ENCODE measurements around the gene HMCN2.

The HMCN2 gene

DNA sequence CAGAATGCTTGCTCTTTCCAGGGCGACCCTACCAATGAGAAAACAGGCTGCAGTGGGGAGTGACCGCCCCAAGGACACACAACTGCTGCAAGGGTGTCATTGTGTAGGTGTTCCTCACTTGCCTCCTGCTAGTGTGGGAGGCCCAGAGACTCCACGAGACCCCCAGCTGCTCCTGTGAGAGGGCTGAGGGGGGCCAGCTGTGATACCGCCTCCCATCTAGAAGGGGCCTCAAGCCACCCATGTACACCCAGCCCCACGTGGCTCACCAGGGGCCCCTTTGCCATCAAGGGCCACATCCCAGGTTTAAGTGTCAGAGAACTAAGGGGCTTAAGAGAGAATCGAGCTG lies 177.9 kb downstream of the HMCN2 start:
- no peak for FAIRE-seq
- no peak for DNase-seq (ENCODE audit: insufficient read length, low spot score)

DNA sequence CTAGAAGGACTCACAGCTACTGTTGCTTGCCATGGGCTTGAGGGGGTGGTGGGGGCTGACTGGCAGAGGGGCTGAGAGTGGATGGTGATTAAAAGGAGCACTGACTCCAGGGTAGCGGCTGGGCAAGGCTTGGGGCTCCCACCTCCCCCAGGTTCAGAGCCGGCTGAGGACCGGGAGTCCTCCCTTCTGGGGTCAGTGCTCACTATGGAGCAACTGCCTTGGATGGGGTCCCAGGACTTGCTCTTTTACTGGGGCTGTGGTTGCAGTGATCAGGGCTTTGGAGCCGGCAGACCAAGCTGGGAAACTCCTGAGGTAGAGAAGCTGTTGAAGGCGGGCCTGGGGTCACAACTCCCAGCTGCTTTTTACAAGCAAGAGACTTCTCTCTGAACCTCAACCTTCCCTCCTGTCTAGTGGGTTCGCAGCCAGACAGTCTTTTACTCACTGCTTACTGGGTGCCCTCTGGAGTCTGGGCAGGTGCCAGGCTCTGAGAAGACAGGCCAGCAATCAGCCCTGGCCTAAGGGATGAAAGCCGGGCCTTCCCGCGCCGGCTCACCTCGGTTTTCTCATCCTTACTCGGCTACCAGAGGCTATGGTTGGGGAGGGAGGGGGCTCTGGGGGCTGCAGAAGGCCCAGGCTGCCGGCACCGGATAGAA lies 178.4 kb downstream of the HMCN2 start:
- FAIRE-seq (no peak), DNase-seq (ENCODE audit: insufficient read length, low spot score) (no peak)

- FAIRE-seq (no peak), DNase-seq (ENCODE audit: insufficient read length, low spot score) (no peak)
Observed at GRCh38 chr9:130444565-130445221, 179.1 kb downstream of the HMCN2 start, which contains the start of gene ASS1. Gene ASS1 (plus strand): TSS chr9:130444961. CDS start chr9:130452229, 7,268 bp downstream.

- DNase-seq (ENCODE audit: insufficient read length, low spot score) = no peak
Observed at GRCh38 chr9:130445268-130445983, 179.9 kb downstream of the HMCN2 start.

GRCh38 chr9:130446101-130446861 lies 180.7 kb downstream of the HMCN2 start:
- FAIRE-seq (no peak), DNase-seq (ENCODE audit: insufficient read length, low spot score) (no peak)

More at GRCh38 chr9:130445268-130445983, 179.9 kb downstream of the HMCN2 start:
- FAIRE-seq = no peak

GRCh38 chr9:130447193-130447816 lies 181.7 kb downstream of the HMCN2 start:
- FAIRE-seq (no peak), DNase-seq (ENCODE audit: insufficient read length, low spot score) (no peak)

DNA sequence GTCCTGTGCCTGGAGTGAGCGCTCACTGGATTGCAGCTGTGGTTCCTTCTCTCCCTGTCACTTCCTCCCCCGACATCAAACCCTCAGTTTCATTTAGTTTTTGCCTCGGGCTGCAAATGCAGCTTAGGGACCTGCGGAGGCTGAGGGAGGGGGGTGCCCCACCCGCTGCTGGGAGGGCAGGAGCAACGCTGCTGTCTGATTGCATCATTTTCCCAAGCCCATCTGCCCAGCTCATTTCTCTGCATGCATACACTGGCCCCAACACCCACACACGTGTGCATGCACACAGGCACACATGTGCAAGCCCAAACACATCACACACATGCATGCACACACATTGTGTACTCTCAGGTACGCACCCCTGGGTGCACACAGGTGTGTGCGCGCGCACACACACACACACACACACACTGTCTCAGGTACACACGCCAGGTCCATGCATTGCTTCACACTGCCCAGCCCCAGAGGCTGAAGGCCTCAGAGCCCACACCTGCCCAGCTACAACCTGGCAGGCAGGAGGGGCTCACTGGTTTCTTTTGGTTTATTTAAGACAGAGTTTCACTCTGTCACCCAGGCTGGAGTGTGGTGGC lies 182.6 kb downstream of the HMCN2 start:
- no peak for FAIRE-seq
- DNase-seq (ENCODE audit: insufficient read length, low spot score) = no peak

GRCh38 chr9:130448771-130449603 lies 183.4 kb downstream of the HMCN2 start:
- FAIRE-seq (no peak), DNase-seq (ENCODE audit: insufficient read length, low spot score) (no peak)

- FAIRE-seq (no peak), DNase-seq (ENCODE audit: insufficient read length, low spot score) (no peak)
Observed at GRCh38 chr9:130450344-130451003, 184.9 kb downstream of the HMCN2 start.

GRCh38 chr9:130451004-130451390 lies 185.4 kb downstream of the HMCN2 start:
- no peak for DNase-seq (ENCODE audit: insufficient read length, low spot score)
- no peak for FAIRE-seq

- DNase-seq (ENCODE audit: insufficient read length, low spot score) (no peak), FAIRE-seq (no peak)
Observed at GRCh38 chr9:130451509-130452388, 186.2 kb downstream of the HMCN2 start.

- FAIRE-seq (no peak), DNase-seq (ENCODE audit: insufficient read length, low spot score) (no peak)
Observed at GRCh38 chr9:130452835-130453234, 187.3 kb downstream of the HMCN2 start.

GRCh38 chr9:130453487-130453886 lies 187.9 kb downstream of the HMCN2 start:
- no peak for DNase-seq (ENCODE audit: insufficient read length, low spot score)
- no peak for FAIRE-seq

- DNase-seq (ENCODE audit: insufficient read length, low spot score) (no peak), FAIRE-seq (no peak)
Observed at GRCh38 chr9:130454096-130454811, 188.7 kb downstream of the HMCN2 start.

DNA sequence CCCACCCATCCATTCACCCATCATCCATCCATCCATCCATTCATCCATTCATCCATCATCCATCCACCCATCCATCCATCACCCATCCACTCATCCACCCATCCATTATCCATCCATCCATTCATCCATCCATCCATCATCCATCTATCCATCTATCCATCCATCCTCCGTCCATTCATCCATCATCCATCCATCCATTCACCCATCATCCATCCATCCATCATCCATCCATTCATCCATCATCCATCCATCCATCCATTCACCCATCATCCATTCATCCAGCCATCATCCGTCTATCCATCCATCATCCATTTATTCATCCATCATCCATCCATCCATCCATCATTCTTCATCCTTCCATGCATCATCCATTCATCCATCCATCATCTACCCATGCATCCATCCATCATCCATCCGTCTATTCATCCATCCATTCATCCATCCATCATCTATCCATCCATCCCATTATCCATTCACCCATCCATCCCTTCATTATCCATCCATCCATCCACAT lies 189.3 kb downstream of the HMCN2 start:
- no peak for DNase-seq (ENCODE audit: insufficient read length, low spot score)
- no peak for FAIRE-seq

DNA sequence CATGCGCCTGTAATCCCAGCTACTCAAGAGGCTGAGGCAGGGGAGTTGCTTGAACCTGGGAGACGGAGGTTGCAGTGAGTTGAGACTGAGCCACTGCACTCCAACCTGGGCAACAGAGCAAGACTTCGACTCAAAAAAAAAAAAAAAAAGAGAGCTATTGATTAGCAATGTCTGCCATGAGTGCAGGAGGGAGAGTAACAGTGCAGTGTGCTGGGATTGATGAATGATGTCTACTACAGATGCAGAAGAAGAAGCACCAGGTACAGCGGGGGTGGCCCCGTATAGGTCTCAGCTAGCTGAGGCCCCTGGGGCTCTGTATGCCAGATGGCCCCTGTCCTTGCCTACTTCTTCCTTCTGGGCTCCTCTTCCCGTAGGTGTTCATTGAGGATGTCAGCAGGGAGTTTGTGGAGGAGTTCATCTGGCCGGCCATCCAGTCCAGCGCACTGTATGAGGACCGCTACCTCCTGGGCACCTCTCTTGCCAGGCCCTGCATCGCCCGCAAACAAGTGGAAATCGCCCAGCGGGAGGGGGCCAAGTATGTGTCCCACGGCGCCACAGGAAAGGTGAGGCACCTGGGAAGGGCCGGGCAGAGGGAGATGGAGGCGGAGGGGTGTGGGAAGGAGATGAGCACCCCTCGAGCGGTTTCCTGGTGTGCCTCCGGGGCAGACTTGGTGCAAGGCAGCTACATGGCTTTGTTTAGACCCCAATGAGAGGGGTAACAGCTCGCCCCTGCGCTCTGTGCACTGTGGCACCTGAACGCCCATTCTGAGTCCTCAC lies 192.7 kb downstream of the HMCN2 start:
- DNase-seq (ENCODE audit: insufficient read length, low spot score) (no peak), FAIRE-seq (no peak)

- no peak for DNase-seq (ENCODE audit: insufficient read length, low spot score)
- FAIRE-seq = no peak
Observed at GRCh38 chr9:130458804-130459067, 193.2 kb downstream of the HMCN2 start.

Data from GM19239 (cell line).